H1 (cell line): ENCODE results near the gene FAM200B. TPM values are rescaled to one million over a fixed set of nuclear protein-coding genes. Genes with fewer than 3 reads are reported as not detected.

Source experiments
- BRCA1 ChIP-seq: IDR thresholded peaks from 2 replicates; pipeline ENCODE4 v1.6.1; 2012; ENCODE audit warnings: low read depth, low read length, improper control_type of control experiment
- MAFK ChIP-seq: IDR thresholded peaks from 2 replicates; pipeline ENCODE4 v1.6.1; 2012; ENCODE audit warnings: low read depth, mild to moderate bottlenecking, improper control_type of control experiment, low read length
- PHF8 ChIP-seq: fragments of 200-600 bp; sonication (generic); conservative IDR thresholded peaks from 2 replicates; pipeline ENCODE4 v1.7.1; 2012; ENCODE audit warnings: low read depth, mild to moderate bottlenecking, inconsistent platforms, low read length, moderate library complexity
- POLR2A ChIP-seq, 2 experiments: IDR thresholded peaks; 1 replicate in 1 of 2; 2 replicates in 1 of 2; pipeline ENCODE4 v1.6.1; 2011; ENCODE audit warnings: low read depth in 2 of 2, low read length in 2 of 2, mild to moderate bottlenecking in 2 of 2; ENCODE audit errors: control extremely low read depth in 1 of 2
- POLR2AphosphoS5 ChIP-seq: IDR thresholded peaks from 2 replicates; pipeline ENCODE4 v1.6.1; 2011; ENCODE audit warnings: low read depth, low read length
- POU5F1 ChIP-seq: IDR thresholded peaks from 2 replicates; pipeline ENCODE4 v1.6.1; 2011; ENCODE audit warnings: low read depth, mild to moderate bottlenecking, low read length, moderate library complexity
- SAP30 ChIP-seq: fragments of 300-600 bp; sonication (generic); IDR thresholded peaks from 2 replicates; pipeline ENCODE4 v1.7.1; 2012; ENCODE audit warnings: low read length, moderate library complexity, mild to moderate bottlenecking, inconsistent platforms; ENCODE audit not compliant: insufficient read depth, insufficient replicate concordance
- SP1 ChIP-seq: IDR thresholded peaks from 2 replicates; pipeline ENCODE4 v1.6.1; 2011; ENCODE audit warnings: low read depth, low read length
- polyA plus RNA-seq, 7 experiments: library from polyadenylated mRNA; depleted of rRNA in 3 of 7; stranded (reverse) in 5 of 7; unstranded in 2 of 7; fragments of >200 nt in 5 of 7; fragments of 200-250 nt in 2 of 7; gene quantifications; 1 replicate in 5 of 7; 2 replicates in 1 of 7; 4 replicates in 1 of 7; pipeline versions ENCODE4 v1.2.1 to v1.2.3, GENCODE V29; 2011 to 2013; ENCODE audit warnings: missing spikeins in 2 of 7, mixed read lengths in 2 of 7
- total RNA-seq: library from RNA; stranded (reverse); fragmentation: NEBNext Ultra II Directional; extraction: Animal tissue kit (Norgen Biotek cat#: 25700); gene quantifications from 2 replicates; pipeline ENCODE4 v1.2.1, GENCODE V29; 2021
- TF ChIP-seq, protein P1 (sequence below): fragments of 300-600 bp; sonication (generic); IDR thresholded peaks from 2 replicates; pipeline ENCODE4 v1.7.1; 2012; ENCODE audit warnings: low read length, moderate library complexity, mild to moderate bottlenecking, inconsistent platforms; ENCODE audit not compliant: insufficient replicate concordance
- TF ChIP-seq, protein P2 (sequence below), 3 experiments: IDR thresholded peaks; 1 replicate in 2 of 3; 2 replicates in 1 of 3; pipeline versions ENCODE4 v1.5.1 to v1.6.1; 2011; ENCODE audit warnings: low read length in 3 of 3, mild to moderate bottlenecking in 3 of 3, inconsistent platforms in 2 of 3, low read depth in 1 of 3, moderate library complexity in 1 of 3; ENCODE audit not compliant: insufficient read depth in 1 of 3; ENCODE audit errors: control extremely low read depth in 1 of 3

Gene FAM200B
- total and polyA plus RNA-seq, 2 of the 8 experiments (the other 6 are each of a cell fraction or from before 2014, with no cell fraction given), result 10.7 to 23.7 TPM

DNA sequence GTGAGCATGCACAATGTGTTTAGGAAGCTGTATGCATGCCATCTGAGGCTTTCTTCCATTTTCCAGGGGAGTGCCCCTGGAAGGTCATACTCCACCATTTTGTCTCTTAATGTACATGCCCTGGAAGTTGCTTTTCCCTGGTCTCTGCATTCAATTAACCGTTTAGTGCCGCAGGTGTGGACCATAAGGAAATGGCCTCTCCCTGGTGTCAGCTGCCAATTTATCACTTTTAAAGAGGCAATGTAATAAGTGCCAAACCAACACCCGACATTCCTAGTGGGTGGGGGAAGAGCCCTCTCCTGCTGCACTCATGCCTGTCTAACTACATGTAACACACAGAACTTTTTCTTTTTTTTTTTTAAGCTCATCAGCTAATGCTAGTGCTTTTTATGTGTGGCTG is 14.1 kb downstream of the FAM200B start (continued):
- TF ChIP-seq, protein P1, sequence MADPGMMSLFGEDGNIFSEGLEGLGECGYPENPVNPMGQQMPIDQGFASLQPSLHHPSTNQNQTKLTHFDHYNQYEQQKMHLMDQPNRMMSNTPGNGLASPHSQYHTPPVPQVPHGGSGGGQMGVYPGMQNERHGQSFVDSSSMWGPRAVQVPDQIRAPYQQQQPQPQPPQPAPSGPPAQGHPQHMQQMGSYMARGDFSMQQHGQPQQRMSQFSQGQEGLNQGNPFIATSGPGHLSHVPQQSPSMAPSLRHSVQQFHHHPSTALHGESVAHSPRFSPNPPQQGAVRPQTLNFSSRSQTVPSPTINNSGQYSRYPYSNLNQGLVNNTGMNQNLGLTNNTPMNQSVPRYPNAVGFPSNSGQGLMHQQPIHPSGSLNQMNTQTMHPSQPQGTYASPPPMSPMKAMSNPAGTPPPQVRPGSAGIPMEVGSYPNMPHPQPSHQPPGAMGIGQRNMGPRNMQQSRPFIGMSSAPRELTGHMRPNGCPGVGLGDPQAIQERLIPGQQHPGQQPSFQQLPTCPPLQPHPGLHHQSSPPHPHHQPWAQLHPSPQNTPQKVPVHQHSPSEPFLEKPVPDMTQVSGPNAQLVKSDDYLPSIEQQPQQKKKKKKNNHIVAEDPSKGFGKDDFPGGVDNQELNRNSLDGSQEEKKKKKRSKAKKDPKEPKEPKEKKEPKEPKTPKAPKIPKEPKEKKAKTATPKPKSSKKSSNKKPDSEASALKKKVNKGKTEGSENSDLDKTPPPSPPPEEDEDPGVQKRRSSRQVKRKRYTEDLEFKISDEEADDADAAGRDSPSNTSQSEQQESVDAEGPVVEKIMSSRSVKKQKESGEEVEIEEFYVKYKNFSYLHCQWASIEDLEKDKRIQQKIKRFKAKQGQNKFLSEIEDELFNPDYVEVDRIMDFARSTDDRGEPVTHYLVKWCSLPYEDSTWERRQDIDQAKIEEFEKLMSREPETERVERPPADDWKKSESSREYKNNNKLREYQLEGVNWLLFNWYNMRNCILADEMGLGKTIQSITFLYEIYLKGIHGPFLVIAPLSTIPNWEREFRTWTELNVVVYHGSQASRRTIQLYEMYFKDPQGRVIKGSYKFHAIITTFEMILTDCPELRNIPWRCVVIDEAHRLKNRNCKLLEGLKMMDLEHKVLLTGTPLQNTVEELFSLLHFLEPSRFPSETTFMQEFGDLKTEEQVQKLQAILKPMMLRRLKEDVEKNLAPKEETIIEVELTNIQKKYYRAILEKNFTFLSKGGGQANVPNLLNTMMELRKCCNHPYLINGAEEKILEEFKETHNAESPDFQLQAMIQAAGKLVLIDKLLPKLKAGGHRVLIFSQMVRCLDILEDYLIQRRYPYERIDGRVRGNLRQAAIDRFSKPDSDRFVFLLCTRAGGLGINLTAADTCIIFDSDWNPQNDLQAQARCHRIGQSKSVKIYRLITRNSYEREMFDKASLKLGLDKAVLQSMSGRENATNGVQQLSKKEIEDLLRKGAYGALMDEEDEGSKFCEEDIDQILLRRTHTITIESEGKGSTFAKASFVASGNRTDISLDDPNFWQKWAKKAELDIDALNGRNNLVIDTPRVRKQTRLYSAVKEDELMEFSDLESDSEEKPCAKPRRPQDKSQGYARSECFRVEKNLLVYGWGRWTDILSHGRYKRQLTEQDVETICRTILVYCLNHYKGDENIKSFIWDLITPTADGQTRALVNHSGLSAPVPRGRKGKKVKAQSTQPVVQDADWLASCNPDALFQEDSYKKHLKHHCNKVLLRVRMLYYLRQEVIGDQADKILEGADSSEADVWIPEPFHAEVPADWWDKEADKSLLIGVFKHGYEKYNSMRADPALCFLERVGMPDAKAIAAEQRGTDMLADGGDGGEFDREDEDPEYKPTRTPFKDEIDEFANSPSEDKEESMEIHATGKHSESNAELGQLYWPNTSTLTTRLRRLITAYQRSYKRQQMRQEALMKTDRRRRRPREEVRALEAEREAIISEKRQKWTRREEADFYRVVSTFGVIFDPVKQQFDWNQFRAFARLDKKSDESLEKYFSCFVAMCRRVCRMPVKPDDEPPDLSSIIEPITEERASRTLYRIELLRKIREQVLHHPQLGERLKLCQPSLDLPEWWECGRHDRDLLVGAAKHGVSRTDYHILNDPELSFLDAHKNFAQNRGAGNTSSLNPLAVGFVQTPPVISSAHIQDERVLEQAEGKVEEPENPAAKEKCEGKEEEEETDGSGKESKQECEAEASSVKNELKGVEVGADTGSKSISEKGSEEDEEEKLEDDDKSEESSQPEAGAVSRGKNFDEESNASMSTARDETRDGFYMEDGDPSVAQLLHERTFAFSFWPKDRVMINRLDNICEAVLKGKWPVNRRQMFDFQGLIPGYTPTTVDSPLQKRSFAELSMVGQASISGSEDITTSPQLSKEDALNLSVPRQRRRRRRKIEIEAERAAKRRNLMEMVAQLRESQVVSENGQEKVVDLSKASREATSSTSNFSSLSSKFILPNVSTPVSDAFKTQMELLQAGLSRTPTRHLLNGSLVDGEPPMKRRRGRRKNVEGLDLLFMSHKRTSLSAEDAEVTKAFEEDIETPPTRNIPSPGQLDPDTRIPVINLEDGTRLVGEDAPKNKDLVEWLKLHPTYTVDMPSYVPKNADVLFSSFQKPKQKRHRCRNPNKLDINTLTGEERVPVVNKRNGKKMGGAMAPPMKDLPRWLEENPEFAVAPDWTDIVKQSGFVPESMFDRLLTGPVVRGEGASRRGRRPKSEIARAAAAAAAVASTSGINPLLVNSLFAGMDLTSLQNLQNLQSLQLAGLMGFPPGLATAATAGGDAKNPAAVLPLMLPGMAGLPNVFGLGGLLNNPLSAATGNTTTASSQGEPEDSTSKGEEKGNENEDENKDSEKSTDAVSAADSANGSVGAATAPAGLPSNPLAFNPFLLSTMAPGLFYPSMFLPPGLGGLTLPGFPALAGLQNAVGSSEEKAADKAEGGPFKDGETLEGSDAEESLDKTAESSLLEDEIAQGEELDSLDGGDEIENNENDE, result no peak
- no peak for TF ChIP-seq POU5F1
- no peak for TF ChIP-seq BRCA1
- TF ChIP-seq SP1, result no peak
- no peak for TF ChIP-seq SAP30
- no peak for TF ChIP-seq POLR2A (IDR thresholded peaks at IDR 0.05; ENCODE audit: control extremely low read depth in 1 of 2, low read depth in 2 of 2, low read length in 2 of 2)
- TF ChIP-seq, protein P2, sequence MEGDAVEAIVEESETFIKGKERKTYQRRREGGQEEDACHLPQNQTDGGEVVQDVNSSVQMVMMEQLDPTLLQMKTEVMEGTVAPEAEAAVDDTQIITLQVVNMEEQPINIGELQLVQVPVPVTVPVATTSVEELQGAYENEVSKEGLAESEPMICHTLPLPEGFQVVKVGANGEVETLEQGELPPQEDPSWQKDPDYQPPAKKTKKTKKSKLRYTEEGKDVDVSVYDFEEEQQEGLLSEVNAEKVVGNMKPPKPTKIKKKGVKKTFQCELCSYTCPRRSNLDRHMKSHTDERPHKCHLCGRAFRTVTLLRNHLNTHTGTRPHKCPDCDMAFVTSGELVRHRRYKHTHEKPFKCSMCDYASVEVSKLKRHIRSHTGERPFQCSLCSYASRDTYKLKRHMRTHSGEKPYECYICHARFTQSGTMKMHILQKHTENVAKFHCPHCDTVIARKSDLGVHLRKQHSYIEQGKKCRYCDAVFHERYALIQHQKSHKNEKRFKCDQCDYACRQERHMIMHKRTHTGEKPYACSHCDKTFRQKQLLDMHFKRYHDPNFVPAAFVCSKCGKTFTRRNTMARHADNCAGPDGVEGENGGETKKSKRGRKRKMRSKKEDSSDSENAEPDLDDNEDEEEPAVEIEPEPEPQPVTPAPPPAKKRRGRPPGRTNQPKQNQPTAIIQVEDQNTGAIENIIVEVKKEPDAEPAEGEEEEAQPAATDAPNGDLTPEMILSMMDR (IDR thresholded peaks at IDR 0.05; ENCODE audit: control extremely low read depth in 1 of 3, insufficient read depth in 1 of 3, low read depth in 1 of 3, low read length in 3 of 3), result no peak
- no peak for TF ChIP-seq POLR2AphosphoS5
- TF ChIP-seq PHF8, result no peak
- no peak for TF ChIP-seq MAFK
